H9 (cell line): ENCODE measurements around the gene RGR. TPM values are rescaled to one million over a fixed set of nuclear protein-coding genes. Genes with fewer than 3 reads are reported as not detected.

Experiments used
- DNase-seq: peaks from one replicate; pipeline ENCODE4 v3.0.0-alpha.2; 2017
- H2AFZ ChIP-seq: one replicate; pipeline ENCODE4 v1.6.1; 2013; ENCODE audit warnings: mild to moderate bottlenecking, low read length, control low read depth, moderate library complexity
- H2AK5ac ChIP-seq: 2 replicates; pipeline ENCODE4 v1.6.1; 2013; ENCODE audit warnings: low read length, control low read depth, mixed read lengths; ENCODE audit not compliant: insufficient read length
- H2BK120ac ChIP-seq: one replicate; pipeline ENCODE4 v1.6.1; 2013; ENCODE audit warnings: low read depth, mild to moderate bottlenecking, low read length, control low read depth, inconsistent platforms; ENCODE audit not compliant: poor library complexity, severe bottlenecking
- H2BK12ac ChIP-seq: 2 replicates; pipeline ENCODE4 v1.6.1; 2013; ENCODE audit warnings: low read length, control low read depth, mixed read lengths, low read depth; ENCODE audit not compliant: insufficient read length
- H2BK15ac ChIP-seq: 2 replicates; pipeline ENCODE4 v1.6.1; 2013; ENCODE audit warnings: low read depth, low read length, control low read depth
- H2BK20ac ChIP-seq: one replicate; pipeline ENCODE4 v1.6.1; 2013; ENCODE audit warnings: low read depth, mild to moderate bottlenecking, low read length, control low read depth, inconsistent platforms; ENCODE audit not compliant: poor library complexity, severe bottlenecking
- H2BK5ac ChIP-seq: 2 replicates; pipeline ENCODE4 v1.6.1; 2013; ENCODE audit warnings: low read length, control low read depth, mixed read lengths; ENCODE audit not compliant: insufficient read length
- H3K14ac ChIP-seq: 2 replicates; pipeline ENCODE4 v1.6.1; 2013; ENCODE audit warnings: low read length, control low read depth; ENCODE audit not compliant: insufficient read depth
- H3K18ac ChIP-seq: 2 replicates; pipeline ENCODE4 v1.6.1; 2013; ENCODE audit warnings: low read depth, mild to moderate bottlenecking, mixed read lengths, low read length, control low read depth; ENCODE audit not compliant: insufficient read length
- H3K23ac ChIP-seq: 2 replicates; pipeline ENCODE4 v1.6.1; 2013; ENCODE audit warnings: low read length, control low read depth, mixed read lengths, low read depth; ENCODE audit not compliant: insufficient read length
- H3K23me2 ChIP-seq: 2 replicates; pipeline ENCODE4 v1.6.1; 2013; ENCODE audit warnings: low read depth, mild to moderate bottlenecking, mixed read lengths, low read length, control low read depth; ENCODE audit not compliant: insufficient read length, poor library complexity, severe bottlenecking
- H3K27ac ChIP-seq: 2 replicates; pipeline ENCODE4 v1.5.1; 2013; ENCODE audit warnings: low read length, control low read depth, mixed read lengths, low read depth; ENCODE audit not compliant: insufficient read length
- H3K27me3 ChIP-seq: 2 replicates; pipeline ENCODE4 v1.6.1; 2013; ENCODE audit warnings: low read length, control low read depth, inconsistent platforms; ENCODE audit not compliant: insufficient read depth
- H3K4ac ChIP-seq: 2 replicates; pipeline ENCODE4 v1.6.1; 2013; ENCODE audit warnings: low read depth, mild to moderate bottlenecking, control low read depth, inconsistent platforms, low read length, moderate library complexity
- H3K4me1 ChIP-seq: 2 replicates; pipeline ENCODE4 v1.6.1; 2013; ENCODE audit warnings: low read length, control low read depth, inconsistent platforms; ENCODE audit not compliant: insufficient read depth
- H3K4me2 ChIP-seq: 2 replicates; pipeline ENCODE4 v1.6.1; 2013; ENCODE audit warnings: low read length, control low read depth, mixed read lengths; ENCODE audit not compliant: insufficient read length, insufficient read depth
- H3K56ac ChIP-seq: 2 replicates; pipeline ENCODE4 v1.6.1; 2013; ENCODE audit warnings: low read depth, mild to moderate bottlenecking, mixed read lengths, low read length, control low read depth; ENCODE audit not compliant: insufficient read length
- H3K79me1 ChIP-seq: 2 replicates; pipeline ENCODE4 v1.6.1; 2013; ENCODE audit warnings: low read depth, mild to moderate bottlenecking, moderate library complexity, low read length, control low read depth, inconsistent platforms; ENCODE audit not compliant: insufficient read depth, poor library complexity, severe bottlenecking
- H3K79me2 ChIP-seq: 2 replicates; pipeline ENCODE4 v1.6.1; 2013; ENCODE audit warnings: low read length, control low read depth, inconsistent platforms; ENCODE audit not compliant: insufficient read depth
- H3K9ac ChIP-seq: 2 replicates; pipeline ENCODE4 v1.6.1; 2013; ENCODE audit warnings: low read length, control low read depth, mixed read lengths; ENCODE audit not compliant: insufficient read length; ENCODE audit errors: extremely low read depth
- H3K9me3 ChIP-seq: one replicate; pipeline ENCODE4 v1.6.1; 2013; ENCODE audit warnings: low read depth, low read length, inconsistent platforms; ENCODE audit not compliant: control insufficient read depth
- H3T11ph ChIP-seq: one replicate; pipeline ENCODE4 v1.6.1; 2013; ENCODE audit warnings: mild to moderate bottlenecking, low read length, control low read depth, inconsistent platforms
- H4K20me1 ChIP-seq: one replicate; pipeline ENCODE4 v1.6.1; 2013; ENCODE audit not compliant: control insufficient read depth, insufficient read length, insufficient read depth
- H4K5ac ChIP-seq: 2 replicates; pipeline ENCODE4 v1.6.1; 2013; ENCODE audit warnings: low read depth, mild to moderate bottlenecking, mixed read lengths, low read length, control low read depth; ENCODE audit not compliant: insufficient read length
- H4K8ac ChIP-seq: replicated peaks from 2 replicates; pipeline ENCODE4 v1.6.1; 2013; ENCODE audit warnings: low read length, control low read depth, mixed read lengths, low read depth; ENCODE audit not compliant: insufficient read length
- H4K91ac ChIP-seq: 2 replicates; pipeline ENCODE4 v1.6.1; 2013; ENCODE audit warnings: low read depth, mild to moderate bottlenecking, moderate library complexity, mixed read lengths, low read length, control low read depth; ENCODE audit not compliant: insufficient read length
- H3K27ac Mint-ChIP-seq, 3 experiments: 2 replicates in 2 of 3; 3 replicates in 1 of 3; pipeline ENCODE4 v1.8.0; 2020 to 2021; ENCODE audit warnings: mixed read lengths in 3 of 3, mild to moderate bottlenecking in 1 of 3, moderate library complexity in 1 of 3
- H3K27me3 Mint-ChIP-seq: 2 replicates; pipeline ENCODE4 v1.8.0; 2021; ENCODE audit warnings: low read depth, mild to moderate bottlenecking, moderate library complexity, mixed read lengths
- H3K36me3 Mint-ChIP-seq, 3 experiments: 2 replicates in 2 of 3; 3 replicates in 1 of 3; pipeline ENCODE4 v1.8.0; 2020 to 2021; ENCODE audit warnings: low read depth in 3 of 3, mixed read lengths in 3 of 3; ENCODE audit not compliant: insufficient read depth in 1 of 3
- H3K4me1 Mint-ChIP-seq, 2 experiments: 2 replicates each; pipeline ENCODE4 v1.8.0; 2020; ENCODE audit warnings: mixed read lengths in 2 of 2
- H3K4me3 Mint-ChIP-seq, 2 experiments: 2 replicates in 1 of 2; 3 replicates in 1 of 2; pipeline ENCODE4 v1.8.0; 2020 to 2021; ENCODE audit warnings: mild to moderate bottlenecking in 2 of 2, mixed read lengths in 2 of 2, moderate library complexity in 1 of 2
- H3K9me3 Mint-ChIP-seq, 2 experiments: 2 replicates in 1 of 2; 3 replicates in 1 of 2; pipeline ENCODE4 v1.8.0; 2020; ENCODE audit warnings: mild to moderate bottlenecking in 2 of 2, mixed read lengths in 2 of 2, moderate library complexity in 1 of 2
- CTCF ChIP-seq: fragments of 200-600 bp; sonication (generic); conservative IDR thresholded peaks from 3 replicates; pipeline ENCODE4 v1.8.0; 2021; ENCODE audit warnings: antibody characterized with exemption, mild to moderate bottlenecking
- WGBS: extraction: QIAGEN DNeasy Blood & Tissue Kit; methylation state at CpG from one replicate; pipeline ENCODE4 v1.1.7; 2013; ENCODE audit warnings: missing lambda C conversion rate, low lambda C conversion rate, mixed read lengths; ENCODE audit not compliant: insufficient read length; ENCODE audit errors: extremely low coverage; 5-methylcytosine and 5-hydroxymethylcytosine counted together
- total RNA-seq: library from RNA; stranded (reverse); gene quantifications from 2 replicates; pipeline ENCODE4 v1.2.1, GENCODE V29; 2021

Gene RGR
- total RNA-seq, 1 experiment from 2014 or later = not detected

DNA sequence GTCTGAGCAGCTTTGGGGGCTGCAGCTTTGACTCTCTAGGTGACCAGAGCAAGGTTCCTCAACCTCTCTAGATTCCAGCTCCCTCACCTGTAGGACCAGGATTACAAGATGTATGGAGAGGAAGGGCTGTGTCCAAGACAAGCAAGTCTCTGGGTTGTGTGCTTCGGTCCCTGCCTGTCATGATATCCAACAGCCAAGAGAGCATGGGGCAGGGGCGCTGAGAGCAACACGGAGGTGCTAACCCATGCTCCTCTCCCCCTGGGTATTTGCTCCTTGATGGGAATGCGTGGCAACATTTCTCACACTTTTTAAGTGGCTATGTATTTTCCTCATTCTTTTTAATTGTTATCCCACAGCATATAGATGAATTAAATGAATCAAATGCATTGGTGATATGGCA is 40.2 kb upstream of the RGR start:
- H3K4me1 ChIP-seq = no peaks in the 10 kb centered on the region
- no peaks in the 10 kb centered on the region for H3K23me2 ChIP-seq
- H2BK5ac ChIP-seq = no peak overlapping the region
- H3K18ac ChIP-seq = no peak overlapping the region
- no peaks in the 10 kb centered on the region for H4K20me1 ChIP-seq
- H2AK5ac ChIP-seq = no peak overlapping the region
- no peak for TF ChIP-seq CTCF
- no peak overlapping the region for H2BK12ac ChIP-seq
- H3K27me3 ChIP-seq = no peaks in the 10 kb centered on the region
- Mint-ChIP-seq H3K4me3 (no peak overlapping the region), H3K27ac (no peak overlapping the region), H3K36me3 (no peaks in the 10 kb centered on the region), H3K4me1 (no peaks in the 10 kb centered on the region), H3K9me3 (no peaks in the 10 kb centered on the region), H3K27me3 (peaks cover 3% of the 10 kb centered on the region; the same call in 1 of the 2 replicates)
- no peak overlapping the region for H4K91ac ChIP-seq
- H3K79me2 ChIP-seq = no peaks in the 10 kb centered on the region
- H3K27ac ChIP-seq = no peak overlapping the region
- H3K79me1 ChIP-seq = no peaks in the 10 kb centered on the region
- H2BK15ac ChIP-seq = no peak overlapping the region
- no peak overlapping the region for H3K4me2 ChIP-seq
- no peak overlapping the region for H3K4ac ChIP-seq
- H3K23ac ChIP-seq = no peak overlapping the region
- no peaks in the 10 kb centered on the region for H3K9me3 ChIP-seq
- H2BK20ac ChIP-seq = no peak overlapping the region
- H4K8ac ChIP-seq = no peak overlapping the region
- no peak overlapping the region for H3K56ac ChIP-seq
- WGBS = no CpG with 5 or more reads among the region's 4 CpGs
- no peak for DNase-seq
- H2AFZ ChIP-seq = no peak overlapping the region
- H3K14ac ChIP-seq = no peak overlapping the region
- H3K9ac ChIP-seq = no peak overlapping the region
- no peak overlapping the region for H3T11ph ChIP-seq
- H2BK120ac ChIP-seq = no peak overlapping the region
- H4K5ac ChIP-seq = no peak overlapping the region
